Stimulated activated CD4-positive, alpha-beta T cell treated with anti-CD3 and anti-CD28 coated beads, Interleukin-4, amount 100 ng/mL, for 1 hour (primary cell): ENCODE data around the gene SLCO4A1.
"Not testable (repeated sequence)": the region's sequence is repeated elsewhere in the genome, so short reads cannot be mapped to it uniquely, and the experiment has no call there.

Experiments
- DNase-seq: peaks from one replicate; pipeline ENCODE4 v3.0.0-alpha.2; 2020

The SLCO4A1 gene

DNA sequence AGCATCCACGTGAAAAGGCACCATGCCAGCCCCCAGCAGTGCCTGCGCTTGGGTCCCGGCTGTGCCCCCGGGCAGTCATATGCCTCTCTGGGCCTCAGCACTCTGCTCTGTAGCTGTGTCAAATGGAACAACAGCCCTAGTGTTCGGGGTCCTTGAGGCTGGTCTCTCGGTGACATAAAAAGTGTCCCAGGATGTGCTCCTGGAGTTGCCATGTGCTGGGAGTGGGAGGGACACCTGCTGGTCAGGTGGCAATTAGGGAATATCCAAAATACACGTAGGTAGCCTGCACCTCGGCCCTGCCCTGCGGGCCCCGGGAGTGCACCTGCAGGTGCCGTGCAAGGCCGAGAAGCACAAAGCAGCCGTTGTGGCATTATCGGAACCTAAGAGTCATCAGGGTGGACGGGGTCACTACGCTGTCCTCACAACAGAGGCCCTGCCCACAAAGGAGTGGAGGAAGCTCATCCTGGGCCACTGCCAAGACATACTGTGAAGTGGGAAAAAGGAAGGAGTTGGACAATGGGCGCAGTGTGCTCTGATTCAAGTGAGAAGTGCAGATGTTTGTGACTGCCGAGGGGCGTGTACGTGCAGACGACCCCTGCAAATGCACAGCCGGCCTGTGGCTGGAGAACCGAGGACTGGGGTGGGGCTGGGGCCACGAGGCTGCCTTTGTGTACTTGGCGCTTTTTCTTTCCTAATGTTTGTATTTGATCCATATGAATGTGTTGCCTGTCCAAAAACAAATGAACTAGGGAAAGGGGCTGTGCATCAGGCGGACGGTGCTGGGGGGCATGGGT, 24.6 kb downstream of the SLCO4A1 start:
- DNase-seq: no peak

DNA sequence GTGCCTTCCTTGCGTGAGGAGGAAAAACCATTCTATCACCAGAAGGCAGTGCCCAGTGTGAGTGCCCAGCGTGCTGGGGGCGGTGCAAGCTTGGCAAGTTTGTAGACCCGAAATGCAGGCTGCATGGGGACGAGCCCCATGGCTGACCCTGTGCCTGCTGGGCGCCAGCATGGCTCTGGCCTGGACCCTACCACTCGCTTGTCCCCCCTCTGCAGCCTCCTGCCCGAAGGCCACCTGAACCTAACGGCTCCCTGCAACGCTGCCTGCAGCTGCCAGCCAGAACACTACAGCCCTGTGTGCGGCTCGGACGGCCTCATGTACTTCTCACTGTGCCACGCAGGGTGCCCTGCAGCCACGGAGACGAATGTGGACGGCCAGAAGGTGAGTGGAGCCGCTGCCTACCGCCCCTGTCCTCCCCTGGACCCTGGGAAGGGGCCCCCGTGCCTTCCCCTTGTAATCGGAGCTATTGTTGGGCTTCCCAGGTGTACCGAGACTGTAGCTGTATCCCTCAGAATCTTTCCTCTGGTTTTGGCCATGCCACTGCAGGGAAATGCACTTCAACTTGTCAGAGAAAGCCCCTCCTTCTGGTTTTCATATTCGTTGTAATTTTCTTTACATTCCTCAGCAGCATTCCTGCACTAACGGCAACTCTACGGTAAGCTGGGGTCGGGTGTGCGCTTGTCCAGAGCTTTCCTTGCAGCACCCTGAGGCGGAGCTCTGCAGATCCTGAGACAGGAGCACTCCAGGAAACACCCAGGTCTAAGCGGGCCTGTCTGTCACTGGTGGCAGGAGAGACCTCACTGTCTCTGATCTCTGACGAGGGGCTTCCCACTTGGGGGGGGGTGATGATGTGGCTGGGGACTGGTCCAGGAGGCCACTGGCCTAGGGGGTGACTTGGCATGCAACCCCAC, 25.5 kb downstream of the SLCO4A1 start:
- no peak for DNase-seq

DNA sequence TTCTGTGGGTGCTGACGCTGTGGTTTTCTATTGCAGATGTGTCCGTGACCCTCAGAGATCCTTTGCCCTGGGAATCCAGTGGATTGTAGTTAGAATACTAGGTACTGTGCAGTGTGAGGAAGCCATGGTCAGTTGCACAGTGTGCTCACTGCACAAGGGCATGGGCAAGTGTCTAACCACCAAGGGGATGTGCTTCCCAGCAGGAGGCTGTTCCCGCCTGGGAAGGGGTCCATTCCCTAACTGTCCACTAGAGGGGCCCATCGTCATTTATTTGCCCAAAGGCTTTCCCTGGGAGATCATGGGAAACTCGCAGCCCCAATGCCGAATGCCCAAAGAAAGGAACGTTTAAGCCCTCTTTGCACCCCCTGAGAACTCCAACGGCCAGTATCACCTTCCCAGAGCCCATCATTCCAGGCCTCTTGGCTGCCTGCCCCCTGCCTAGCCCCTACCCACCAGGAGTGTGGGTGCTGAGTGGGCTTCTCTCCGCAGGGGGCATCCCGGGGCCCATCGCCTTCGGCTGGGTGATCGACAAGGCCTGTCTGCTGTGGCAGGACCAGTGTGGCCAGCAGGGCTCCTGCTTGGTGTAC, 26.2 kb downstream of the SLCO4A1 start:
- peak; percentile 26 for DNase-seq

DNA sequence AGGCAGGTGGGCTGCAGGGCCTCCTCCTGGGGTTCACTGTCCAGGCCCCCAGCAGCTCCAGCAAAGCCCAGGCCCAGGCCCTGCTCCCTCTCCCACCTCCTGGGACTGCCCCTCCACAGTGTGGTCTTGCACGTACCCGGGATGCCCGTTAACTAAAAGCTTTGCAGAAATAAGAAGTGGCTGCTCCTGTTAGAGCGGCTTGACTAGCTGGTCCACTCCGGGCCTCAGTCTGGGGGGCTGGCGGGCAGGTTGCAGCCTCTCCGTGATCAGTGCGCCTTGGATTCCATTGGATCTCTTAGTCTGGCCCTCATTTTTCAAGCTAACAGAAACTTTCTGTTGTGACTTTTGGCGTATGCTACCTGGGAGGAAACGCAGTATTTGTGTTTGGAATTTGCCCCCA, 26.9 kb downstream of the SLCO4A1 start:
- DNase-seq: no peak

DNA sequence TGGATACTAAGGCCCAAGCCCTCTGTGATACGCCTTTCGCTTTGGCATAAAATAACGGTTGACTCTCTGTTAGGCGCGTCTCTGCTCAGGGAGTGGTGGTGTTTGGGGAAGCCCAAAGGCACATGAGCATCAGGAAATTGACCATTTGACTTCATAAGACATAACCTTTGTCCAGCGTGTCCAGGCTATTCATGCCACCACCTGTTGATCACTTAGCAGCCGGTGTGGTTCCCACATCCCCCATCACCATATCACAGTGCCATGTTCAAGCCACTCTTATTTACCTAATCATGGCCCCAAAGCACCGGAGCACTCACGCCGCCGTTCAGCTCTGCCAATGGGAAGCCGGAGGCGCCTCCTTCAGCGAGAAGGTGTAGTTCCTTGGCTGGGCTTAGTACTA, 27.9 kb downstream of the SLCO4A1 start:
- DNase-seq: no peak

DNA sequence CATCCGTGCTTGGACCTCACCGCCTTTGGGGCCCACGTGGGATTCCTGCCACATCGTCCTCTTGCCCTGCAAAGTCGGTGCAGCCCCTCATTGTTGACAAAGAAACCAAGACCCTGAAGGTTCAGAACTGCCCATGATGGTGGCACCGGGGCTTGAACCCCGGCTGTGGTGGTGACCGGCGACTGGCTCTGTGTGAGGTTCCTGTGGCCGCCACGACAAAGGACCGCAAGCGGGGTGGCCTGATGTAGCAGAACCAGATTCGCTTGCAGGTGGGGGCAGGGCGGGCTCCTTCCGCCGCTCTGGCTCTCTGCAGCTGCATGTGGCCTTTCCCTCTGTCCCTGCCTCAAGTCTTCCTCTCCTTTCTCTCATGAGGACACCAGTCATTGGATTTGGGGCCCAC, 28.7 kb downstream of the SLCO4A1 start:
- DNase-seq: no peak

DNA sequence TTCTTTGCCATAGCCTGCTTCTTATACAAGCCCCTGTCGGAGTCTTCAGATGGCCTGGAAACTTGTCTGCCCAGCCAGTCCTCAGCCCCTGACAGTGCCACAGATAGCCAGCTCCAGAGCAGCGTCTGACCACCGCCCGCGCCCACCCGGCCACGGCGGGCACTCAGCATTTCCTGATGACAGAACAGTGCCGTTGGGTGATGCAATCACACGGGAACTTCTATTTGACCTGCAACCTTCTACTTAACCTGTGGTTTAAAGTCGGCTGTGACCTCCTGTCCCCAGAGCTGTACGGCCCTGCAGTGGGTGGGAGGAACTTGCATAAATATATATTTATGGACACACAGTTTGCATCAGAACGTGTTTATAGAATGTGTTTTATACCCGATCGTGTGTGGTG, 29.5 kb downstream of the SLCO4A1 start:
- DNase-seq: no peak

DNA sequence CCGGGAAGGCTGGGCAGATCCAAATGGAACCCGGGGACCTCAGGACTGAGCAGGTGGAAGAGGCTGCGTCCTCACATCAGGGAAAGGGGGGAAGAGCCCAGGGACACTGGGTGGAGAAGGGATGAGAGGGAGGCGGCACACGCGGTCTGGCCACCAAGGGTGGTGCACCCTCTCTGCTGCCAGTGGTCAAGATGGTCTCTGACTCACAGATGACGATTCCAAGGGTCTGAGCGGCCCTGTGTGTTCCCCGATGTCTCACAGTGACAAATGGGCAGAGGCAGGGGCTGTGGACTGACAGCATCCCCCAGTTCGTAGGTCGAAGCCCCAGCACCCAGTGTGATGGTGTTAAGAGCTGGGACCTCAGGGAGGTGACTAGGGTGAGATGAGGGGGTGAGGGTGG, 32.1 kb downstream of the SLCO4A1 start:
- DNase-seq: no peak

DNA sequence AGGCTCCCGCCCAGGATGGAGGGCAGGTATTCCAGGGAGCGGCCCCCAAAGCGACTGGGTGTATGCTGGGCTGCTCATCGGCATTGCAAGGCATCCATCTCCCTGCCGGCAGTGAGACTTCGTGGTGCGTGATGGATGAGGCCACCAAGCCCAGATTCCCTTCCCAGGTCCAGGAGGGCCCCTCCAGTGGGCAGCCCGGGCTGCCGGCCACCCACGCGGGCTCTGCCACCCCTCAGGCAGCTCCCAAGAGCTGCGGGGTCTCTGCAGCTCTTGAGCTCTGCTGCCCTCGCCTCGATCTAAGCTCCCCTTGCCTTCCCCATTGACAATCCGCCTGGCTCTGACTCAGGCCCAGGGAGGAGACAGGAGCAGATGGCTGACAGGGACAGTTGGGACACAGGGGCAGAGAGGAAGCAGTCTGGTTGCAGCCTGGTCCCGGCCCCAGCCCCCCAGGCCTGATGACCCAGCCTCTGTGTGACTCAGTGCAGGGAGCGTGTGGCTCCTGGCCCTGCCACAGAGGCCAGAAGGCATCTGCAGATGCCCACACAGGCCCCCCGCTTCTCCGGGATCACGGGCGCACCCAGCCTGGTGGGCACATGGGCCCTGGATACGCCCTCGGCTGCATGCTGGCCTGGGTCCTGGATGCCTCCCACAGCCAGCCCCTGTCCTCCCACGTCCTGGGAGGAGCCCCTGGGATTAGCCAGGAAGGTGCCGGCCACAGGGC, 33.0 kb downstream of the SLCO4A1 start:
- no peak for DNase-seq

DNA sequence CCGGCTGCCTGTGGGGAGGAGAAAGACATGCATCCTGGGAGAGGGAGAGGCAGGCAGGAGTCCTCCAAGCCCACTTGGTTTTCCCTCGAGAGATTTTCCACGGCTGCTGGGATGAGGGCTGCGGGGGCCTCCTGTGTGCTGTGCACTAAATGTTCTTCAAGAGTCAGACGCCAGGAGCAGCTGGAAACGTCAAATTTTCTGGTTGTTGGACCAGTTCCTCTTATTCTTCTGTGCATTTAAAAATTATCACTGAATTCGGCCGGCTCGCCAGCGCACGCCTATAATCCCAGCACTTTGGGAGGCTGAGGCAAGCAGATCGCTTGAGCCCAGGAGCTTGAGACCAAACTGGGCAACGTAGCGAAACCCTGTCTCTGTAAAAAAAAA, 33.6 kb downstream of the SLCO4A1 start:
- DNase-seq: no peak

DNA sequence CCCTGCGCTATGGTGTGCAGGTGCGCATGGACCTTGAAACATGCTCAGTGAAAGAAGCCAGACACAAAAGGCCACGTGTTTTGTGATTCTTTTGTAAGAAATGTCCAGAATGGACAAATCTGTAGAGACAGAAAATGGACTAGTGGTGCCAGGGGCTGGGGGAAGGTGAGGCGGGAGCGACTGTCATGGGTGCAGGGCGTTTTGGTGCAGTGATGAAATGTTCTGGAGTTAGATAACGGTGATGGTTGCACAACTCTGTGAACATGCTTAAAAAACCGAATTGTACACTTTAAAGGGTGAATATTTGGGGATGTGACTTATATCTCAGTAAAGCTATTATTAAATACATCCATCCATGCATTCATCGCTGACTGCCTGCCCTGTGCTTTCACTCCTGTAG, 34.7 kb downstream of the SLCO4A1 start:
- no peak for DNase-seq

DNA sequence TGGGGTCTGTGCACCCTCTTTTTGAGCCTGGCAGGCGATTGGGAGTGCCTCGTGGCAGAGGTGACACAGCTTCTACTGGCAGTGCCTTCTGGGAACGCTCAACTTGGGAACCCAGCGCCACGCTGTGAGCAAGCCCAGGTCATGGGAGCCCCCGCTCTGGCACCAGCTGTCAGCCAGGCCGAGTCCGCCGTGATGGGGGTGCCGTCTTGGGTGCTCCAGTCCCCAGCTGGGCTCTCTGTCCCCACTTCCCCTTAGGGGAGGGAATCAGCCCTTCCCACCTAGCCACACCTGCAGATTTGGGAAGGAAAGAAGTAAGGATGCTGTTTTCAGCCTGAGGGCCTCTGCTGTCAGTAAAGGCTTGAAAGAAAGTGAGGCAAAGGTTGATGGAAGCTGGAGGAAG, 35.4 kb downstream of the SLCO4A1 start:
- no peak for DNase-seq

DNA sequence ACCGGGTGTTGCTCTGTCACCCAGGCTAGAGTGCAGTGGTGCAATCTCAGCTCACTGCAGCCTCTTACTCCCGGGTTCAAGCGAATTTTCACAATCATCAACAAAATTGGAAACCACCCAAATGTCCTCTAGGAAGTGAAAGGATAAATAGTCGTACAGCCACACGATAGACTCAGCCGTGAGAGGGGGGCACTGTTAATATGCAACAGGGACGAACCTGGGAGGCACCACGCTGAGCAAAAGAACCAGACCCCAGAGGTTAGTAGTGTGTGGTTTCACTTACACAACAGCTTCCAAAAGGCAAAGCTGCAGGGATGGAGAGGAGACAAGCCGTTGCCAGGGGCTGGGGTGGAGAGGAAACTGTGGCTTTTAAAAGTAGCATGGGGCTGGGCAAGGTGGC, 36.2 kb downstream of the SLCO4A1 start:
- no peak for DNase-seq

DNA sequence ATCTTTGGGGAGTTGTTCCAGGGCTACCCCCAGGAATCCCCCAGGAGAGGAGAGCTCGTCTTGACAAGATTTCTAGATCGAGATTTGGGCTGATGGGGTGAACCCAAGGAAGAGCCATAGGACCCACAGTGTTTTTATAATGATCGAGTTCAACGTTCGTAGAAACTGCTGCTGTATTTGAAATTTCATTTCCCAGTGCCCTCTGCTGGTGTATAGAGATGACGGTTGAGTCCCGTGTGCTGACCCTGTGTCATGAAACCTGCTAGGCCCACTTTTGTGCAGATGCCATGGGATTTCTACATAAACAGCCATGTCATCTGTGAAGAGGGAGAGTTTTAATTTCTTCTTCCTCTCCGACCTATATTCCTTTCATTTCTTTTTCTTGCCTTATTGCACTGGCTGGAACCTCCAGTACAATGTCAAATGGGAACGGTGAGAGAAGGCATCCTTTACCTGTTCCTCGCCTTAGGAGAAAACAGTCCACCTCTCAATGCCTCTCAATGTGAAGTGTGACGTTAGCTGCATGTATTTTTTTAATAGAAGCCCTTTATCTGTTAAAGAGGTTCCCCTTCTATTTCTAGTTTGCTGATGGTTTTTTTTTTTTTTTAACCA, 37.8 kb downstream of the SLCO4A1 start:
- no peak for DNase-seq

DNA sequence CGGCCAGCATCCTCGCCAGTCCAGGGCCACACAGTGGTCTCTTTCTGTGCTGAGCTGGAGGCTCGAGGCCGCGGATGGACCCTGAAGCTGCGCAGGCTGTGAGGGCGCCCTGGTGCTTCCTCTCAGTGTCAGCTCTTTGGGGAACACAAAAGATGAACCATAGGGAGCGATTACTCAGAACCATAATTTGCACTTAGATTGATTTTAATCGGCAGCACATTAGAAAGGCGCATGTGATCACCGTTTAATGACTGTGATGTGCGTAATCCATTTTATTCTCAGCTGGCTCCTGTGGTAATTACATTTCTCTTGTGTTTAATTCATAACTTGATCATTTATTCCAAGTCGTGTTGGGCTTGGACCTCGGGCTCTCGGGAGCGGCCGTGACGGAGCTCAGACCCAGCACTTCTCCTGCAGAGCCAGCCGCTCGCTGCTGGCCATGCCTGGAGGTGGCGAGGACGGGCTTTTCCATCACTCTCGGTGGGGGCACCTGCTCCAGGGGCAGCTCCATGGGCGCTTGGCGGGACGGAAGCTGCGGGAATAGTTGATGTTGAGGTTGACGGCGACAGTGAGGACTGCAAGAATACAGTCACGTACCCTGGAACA, 40.7 kb downstream of the SLCO4A1 start:
- no peak for DNase-seq

DNA sequence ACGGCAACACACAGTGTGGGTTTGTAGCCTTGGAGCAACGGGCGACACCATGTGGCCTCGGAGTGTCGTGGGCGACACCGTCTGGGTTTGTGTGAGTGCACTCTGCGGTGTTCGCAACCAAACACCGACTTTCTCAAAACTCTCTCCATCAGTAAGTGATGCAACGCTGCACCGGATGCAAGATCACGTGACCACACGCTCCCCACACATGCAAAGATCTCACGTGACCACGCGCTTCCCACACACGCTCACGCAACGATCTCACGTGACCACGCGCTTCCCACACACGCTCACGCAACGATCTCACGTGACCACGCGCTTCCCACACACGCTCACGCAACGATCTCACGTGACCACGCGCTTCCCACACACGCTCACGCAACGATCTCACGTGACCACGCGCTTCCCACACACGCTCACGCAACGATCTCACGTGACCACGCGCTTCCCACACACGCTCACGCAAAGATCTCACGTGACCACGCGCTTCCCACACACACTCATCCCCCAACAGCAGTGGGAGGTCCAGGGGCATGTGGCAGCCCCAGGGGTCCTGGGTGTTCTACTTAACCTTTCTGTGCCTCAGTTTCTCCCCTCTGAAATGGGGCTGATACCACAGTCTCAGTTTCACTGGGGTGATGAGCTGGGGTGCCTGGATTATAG, 41.5 kb downstream of the SLCO4A1 start:
- DNase-seq: not testable (repeated sequence)

DNA sequence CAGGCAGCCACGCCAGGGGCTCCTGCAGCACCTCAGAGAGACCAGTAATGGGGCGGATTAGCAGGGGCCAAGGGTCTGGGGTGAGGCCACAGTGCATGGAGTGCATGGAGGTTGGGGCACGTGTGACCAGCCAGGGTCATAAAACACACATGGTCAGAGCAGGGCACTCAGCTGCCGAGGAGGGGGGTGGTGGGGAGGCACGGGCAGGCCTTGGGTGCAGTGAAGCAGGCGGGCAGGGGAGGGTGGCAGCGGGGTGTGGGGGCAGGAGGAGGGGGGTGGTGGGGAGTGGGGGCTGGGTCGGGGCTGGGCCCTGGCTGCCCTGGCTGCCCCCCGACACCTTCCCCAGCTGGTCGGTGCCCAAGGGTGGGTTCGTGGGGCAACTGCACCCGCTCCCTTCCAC, 42.7 kb downstream of the SLCO4A1 start:
- no peak for DNase-seq

DNA sequence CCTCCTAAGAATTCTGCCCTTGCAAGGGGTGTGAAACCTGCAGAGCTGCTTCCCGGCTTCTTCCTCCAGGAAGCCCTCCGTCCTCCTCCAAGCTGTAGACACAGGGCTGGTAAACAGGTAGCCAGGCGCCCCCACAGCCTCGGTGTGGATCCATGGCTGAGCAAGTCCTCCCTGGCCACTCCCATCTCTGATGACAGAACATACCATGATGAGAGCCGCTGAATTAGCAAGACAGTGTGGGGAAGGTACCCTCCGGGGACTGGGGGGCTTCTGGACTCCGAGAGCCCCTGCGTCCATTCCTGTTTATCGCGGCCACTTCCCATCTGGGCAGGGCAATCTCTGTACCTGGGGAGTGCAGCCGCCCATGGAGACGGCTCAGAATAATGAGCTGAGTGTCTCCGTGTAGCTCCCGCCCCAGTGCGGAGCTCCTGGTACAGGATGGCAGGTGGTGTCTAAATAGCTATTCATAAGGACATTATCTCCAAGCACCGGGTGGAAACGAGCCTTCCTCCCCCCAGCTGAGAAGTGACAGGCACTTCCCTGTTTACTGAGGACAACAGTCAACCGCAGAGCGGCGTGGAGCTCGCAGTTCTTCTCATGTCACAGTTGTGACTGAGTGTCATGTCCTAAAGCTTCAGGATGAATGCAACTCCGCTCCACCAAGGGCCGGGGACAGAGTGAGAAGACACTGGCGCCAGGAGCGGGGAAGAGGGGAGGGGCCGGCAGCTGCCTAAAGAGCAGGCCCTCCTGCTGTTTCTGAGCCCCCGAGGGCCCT, 43.7 kb downstream of the SLCO4A1 start:
- DNase-seq: no peak

DNA sequence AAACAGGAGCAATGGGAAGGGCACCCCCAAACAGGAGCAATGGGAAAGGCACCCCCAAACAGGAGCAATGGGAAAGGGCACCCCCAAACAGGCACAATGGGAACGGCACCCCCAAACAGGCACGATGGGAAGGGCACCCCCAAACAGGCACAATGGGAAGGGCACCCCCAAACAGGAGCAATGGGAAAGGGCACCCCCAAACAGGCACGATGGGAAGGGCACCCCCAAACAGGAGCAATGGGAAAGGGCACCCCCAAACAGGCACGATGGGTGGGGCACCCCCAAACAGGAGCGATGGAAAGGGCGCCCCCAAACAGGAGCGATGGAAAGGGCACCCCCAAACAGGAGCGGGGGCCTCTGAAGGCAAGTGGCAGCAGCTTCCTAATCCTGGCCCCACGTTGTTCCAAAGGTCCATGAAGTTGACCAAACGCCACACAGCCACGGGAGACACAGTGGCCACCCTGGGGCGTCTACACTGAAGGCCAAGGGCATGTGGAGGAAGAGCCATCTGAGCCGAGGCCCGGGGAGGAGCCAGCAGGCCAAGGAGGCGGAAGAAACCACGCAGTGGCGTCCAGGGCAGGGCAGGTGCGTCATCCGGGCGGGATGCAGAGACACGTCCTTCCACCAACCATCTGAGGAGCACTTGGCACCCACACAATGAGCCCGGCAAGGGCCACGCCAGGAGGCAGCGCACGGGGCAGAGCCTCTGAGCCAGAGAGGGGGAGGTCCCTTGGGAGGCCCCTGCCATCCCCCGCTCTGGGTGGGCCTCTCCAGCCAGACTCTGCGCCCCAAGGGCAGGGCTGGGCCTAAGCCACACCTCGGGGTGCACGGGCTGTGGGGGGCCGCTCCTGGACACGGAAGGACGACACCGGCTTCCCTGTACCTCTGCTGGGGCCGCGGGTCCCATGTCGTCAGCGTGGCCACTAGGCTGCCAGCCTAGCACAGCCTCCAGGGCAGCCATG, 44.8 kb downstream of the SLCO4A1 start:
- DNase-seq: no peak

DNA sequence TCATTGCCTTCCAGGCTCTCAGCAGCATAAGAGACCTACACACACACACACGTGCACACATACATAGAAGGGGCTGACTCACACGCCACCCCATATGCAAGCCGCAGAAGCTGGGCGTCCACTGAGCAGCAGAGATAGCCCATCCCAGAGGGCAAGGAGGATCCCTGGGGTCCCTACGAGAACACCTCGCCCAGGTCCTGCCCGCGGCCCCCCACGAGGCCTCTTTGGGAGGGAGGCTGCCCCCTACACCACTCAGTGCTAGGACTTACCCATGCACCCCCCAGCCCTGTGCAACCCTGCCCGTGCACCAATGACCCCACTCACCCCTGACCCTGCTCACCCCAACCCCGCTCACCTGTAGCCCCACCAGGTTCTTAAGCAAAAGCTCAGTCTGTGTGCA, 45.8 kb downstream of the SLCO4A1 start:
- no peak for DNase-seq
